GF-D8 (cell line): ENCODE measurements around the gene CHN1.

ENCODE experiments used
- DNase-seq: peaks from one replicate; lab custom pipeline; 2025; lab: John Stamatoyannopoulos, UW

CHN1 gene

GRCh38 chr2:174924061-174924693 is 81.0 kb downstream of the CHN1 start:
- no peak for DNase-seq

DNA sequence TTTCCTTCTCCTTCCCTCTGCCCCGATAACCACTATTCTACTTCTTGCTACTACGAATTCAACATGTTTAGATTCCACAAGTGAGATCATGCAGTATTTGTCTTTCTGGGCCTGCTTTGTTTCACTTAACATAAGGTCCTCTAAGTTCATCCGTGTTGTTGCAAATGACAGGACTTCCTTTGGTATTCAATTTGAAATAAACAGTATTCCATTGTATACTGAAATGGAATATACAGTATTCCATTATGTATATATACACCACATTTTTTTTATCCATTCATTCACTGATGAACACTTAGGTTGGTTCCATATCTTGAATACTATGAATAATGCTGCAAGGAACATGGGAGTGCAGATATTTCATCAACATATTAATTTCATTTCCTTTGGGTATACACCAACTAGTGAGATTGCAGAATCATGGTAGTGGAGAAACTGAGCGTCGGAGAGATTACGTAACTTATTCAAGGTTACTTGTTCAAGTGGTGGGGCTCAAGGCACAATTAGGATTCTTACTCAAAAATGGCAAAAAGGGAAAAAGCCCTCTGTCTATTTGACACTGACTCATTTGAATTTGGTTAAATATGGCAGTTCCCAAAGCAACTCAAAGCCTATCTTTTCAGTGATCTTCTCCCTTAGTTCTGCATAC is 85.1 kb downstream of the CHN1 start:
- DNase-seq: no peak

DNA sequence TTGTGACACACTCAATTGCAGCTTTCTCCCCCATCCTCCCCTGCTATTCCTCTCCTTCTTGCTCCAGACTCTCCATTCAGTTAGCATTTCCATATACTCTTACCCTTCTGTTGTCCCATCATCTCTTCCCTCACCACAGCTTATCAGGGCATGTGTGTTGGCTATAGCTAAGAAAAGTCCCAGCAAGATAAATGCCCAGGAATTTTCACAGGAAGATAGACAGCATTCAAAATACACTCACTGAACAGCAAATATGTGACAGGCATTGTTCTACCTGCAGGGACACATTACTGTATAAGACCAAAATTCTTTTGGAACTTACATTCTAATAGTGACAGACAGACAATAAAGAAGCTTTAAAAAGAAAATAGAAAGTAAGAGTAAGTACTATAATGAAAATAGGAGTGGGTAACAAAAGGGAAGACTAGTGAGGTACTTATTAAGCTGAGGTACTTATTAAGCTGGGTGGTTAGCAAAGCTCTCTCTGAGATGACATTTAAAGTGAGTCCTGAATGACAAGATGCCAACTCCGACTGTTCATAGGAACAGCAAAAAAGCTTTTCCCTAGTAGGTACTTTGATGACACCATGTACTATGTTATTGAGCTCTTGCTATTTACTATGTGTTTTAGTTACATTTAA is 86.2 kb downstream of the CHN1 start:
- no peak for DNase-seq

GRCh38 chr2:174916270-174916930 is 88.8 kb downstream of the CHN1 start:
- no peak for DNase-seq

GRCh38 chr2:174914853-174915760 is 90.1 kb downstream of the CHN1 start:
- no peak for DNase-seq

DNA sequence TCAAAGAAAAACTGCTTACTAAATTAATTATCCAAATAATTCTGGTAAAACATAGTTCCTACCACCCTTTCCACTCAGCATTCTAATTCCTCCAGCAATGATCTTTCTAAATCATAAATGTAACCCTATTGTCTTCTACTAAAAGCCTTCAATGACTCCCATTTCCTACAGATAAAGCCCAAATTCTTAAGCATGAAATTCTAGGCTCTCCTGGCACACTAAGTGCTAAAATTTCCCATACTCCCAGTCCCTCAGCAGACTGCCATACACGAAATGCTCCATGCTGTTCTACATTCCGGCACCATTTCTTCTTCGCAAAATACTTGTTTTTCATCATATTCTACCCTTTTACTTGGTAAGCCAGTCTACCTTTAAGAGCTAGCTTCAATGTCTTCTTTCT is 96.9 kb downstream of the CHN1 start:
- no peak for DNase-seq

DNA sequence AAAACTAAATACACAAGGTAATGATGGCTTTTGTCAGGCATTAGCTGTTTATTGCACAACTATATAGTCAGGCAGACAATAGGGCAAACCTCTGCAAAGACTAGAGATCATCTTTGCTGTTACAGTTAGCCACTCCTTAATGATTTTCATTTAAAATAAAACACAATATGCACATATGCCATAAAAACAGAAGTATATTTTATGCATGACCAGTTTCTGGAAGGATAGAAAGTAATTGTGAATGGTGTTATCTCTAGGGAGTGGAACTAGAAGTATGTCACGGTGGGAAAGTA is 102.0 kb downstream of the CHN1 start:
- DNase-seq: no peak

DNA sequence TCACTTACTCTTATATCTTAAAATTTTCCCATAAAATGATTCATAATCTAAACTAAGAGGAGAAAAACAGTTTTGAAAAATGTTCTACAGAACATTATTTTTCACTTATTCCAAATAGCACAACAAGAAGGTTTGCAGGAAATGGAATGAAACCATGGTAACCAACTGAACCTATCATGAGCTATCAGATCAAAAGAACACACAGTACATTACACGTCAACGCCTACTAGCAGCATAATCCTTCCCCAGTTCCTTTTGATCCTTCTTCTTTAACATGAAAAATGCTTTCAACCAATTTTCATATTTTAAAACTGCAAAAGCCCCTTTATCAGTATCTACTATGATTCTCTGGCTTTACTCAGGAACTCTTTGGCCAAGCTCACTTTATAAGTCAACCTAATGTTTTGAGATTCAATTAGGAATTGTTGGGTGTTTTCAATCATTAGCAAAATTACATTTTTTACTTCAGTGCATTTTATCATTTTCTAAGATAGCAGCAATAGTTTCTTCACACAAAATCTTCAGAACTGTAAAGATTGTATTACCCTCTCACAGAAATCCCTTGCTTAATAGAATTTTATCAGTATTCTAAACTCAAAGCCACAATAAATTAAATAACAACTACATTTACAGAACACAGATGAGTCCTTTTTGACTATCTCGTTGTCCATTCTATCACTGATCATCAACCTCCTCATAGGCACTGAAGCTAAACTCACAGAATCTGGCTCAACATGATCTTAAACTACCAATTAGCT is 102.5 kb downstream of the CHN1 start:
- no peak for DNase-seq

GRCh38 chr2:174901075-174901474 is 104.1 kb downstream of the CHN1 start:
- no peak for DNase-seq

DNA sequence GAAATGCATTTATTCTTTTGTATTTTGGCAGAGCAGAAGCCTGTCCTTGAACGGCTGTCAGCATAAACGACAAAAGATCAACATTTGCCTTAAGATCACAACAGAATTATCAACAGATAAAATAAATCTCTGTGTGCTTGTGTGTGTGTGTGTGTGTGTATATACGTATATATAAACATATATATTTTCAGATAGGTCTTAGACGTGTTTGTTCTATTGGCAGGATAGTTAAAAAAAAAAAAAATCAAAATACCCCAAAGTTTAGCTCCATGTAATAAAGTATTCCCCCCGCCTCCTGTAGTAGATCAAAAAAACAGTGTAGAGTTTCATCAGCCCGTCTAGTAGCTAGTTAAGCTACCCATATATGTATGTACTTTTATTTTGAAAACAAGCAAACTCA is 107.9 kb downstream of the CHN1 start:
- no peak for DNase-seq

DNA sequence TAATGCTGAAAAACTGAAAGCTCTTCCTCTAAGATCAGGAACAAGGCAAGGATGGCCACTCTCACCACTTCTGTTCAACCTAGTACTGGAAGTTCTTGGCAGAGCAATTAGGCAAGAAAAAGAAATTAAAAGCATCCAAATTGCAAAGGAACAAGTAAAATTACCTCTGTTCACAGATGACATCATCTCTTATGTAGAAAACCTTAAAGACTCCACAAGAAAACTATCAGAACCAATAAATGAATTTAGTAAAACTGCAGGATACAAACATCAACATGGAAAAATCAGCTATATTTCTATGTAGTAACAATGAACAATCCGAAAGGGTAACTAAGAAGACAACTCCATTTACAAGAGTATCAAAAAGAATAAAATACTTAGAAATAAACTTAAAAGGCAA is 112.2 kb downstream of the CHN1 start:
- no peak for DNase-seq

GRCh38 chr2:174892546-174892945 is 112.6 kb downstream of the CHN1 start:
- no peak for DNase-seq

DNA sequence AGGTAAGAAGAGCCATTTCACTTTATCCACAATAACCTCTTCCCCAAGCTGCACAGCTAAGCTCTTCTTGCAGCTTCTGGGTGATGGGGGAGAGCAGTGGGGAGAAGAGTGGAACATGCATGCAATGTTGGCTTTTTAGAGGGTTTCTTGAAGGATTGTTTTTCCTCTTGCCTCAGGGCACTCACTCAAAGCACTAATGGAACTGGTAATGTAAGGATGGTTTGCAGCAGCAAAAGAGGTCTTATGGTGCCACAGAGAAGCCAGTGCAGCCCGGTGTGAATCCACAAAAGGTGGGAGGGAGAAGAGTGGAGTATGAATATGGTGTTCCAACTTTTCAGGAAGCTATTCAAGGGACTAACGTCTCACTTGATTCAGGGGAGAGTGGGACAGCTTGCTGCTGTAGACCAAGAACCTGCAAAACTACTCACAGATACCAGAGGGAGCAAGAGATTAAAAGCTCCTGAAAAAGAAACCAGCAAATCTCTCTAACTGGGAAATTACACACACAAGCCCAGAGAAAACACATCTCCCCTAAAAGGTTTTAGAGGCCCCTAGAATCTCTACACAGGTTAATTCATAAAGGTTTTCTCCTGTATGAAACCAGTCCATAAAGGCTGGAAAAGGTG is 116.4 kb downstream of the CHN1 start:
- no peak for DNase-seq

DNA sequence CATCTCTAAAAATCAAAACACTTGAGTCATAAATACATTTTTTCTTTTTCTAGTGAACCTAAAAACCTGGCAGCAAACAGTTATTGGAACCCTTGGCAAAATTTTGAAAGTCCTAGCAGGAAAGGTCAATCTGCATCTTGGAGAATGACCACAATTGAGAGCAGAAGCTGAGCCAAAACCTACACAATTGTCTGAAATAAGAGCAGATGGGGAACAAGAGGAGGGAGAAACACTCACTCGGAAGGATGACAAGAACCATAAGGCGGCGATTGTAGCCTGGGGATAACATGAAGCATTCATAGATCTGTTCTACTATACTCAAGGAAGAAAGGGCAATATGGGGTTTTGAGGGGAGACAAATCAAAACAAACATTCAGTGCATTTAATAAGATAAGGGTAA is 117.0 kb downstream of the CHN1 start:
- no peak for DNase-seq

DNA sequence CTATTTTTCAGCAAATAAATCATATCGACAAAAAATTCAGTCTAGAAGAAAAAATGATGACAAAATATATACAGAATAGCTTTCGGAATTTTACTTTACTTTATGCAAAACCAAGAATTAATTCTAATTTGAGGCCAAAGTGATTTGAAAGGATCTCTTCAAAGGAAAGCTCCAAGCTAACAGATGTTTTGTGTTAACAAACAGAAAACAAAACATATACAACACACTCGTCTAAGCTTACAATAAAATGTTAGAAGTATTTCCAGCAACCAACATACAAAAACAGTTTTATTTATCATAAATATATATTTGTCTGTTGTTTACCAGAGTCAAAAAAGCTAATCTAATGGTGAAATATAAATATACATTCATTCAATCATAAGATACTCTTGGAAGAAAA is 122.8 kb downstream of the CHN1 start:
- no peak for DNase-seq

- DNase-seq: no peak
These were observed 123.5 kb downstream of the CHN1 start for GRCh38 chr2:174881678-174882077.

- DNase-seq: no peak
These were observed 126.5 kb downstream of the CHN1 start for GRCh38 chr2:174878537-174879147.

DNA sequence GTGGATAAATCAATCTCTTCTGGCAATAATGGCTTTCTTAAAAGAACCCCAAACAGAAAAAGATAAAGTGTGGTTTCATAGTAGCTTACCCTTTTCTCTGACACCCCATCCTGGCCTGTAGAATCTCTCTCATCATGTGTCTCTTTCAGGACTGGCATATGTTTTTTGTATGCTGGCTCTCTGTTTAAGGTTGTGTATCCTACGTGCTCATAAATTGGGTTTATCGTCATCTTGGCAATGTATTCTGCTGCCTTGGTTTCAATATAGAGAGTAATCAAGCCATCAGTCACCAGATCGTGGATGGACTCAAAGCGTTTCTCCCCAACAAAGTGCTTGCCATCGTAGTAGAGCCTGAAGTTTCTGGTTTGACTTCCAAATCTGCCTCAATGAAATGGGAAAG is 127.4 kb downstream of the CHN1 start:
- no peak for DNase-seq

- no peak for DNase-seq
These were observed 127.9 kb downstream of the CHN1 start for GRCh38 chr2:174877301-174877700.

DNA sequence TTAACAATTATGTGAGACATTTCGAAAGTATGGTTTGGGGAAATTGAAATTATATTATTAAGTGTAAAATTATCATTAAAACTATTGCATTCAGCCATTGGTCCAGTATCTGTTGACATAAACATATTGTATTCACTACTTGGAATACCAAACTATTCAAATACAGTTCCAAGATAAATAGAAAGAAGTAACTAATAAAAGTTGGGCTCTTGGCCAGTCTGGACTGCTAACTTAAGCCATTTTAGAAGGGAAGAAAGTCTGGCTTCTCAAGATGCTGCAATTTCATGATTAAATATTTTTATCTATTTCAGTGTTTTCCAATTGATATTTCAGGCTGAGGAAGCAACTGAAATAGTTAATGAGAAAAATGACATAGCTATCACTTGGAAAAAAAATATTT is 131.1 kb downstream of the CHN1 start:
- DNase-seq: no peak

DNA sequence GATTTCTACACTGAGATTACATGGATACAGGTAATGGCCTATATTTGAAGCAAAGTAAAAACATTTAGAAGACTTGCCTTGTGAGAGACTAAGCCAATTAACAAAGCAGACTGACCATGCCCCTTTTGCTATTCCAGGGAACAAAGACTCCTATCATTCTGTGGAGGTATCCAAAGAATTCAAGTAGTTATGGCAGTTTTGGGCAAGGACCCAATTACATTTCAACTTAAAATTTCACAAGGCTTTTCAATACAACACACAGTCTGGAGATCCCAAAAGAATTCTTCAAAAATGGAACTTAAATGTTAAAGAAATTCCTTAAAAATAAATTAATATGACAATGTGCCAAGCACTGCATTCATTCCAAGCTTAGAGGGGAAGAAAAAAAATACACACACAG is 131.7 kb downstream of the CHN1 start:
- no peak for DNase-seq
